Heart left ventricle (tissue), 13 donors: Measurements from ENCODE around the gene HIVEP1.

Source experiments
- CTCF ChIP-seq, 12 donors: fragments of 200-600 bp; sonication (generic) in 4 of 12; IDR thresholded peaks; one replicate each; pipeline versions ENCODE4 v1.5.0 to v1.8.0; 2018 to 2022; ENCODE audit warnings: antibody characterized with exemption in 12 of 12, mild to moderate bottlenecking in 5 of 12
- POLR2A ChIP-seq, 2 donors: fragments of 450-650 bp; IDR thresholded peaks; one replicate each; pipeline ENCODE4 v1.6.1; 2017; ENCODE audit warnings: antibody characterized with exemption in 2 of 2, mild to moderate bottlenecking in 2 of 2, moderate library complexity in 2 of 2
- donor health status: ischemic (EF 13 %, LVEDD 7.1; RV severe dilation, severe dysfunction).
- donor health status: DM: no; HTN: yes; CAD: no.
- donor health status: DM: no; HTN: no; CAD: no.
- donor health status: ischemic (EF 25% LVEDD 6.9; RV normal size, moderate dysfunction).
- donor health status: ischemic (EF 25% LVEDD 5.7; RV mildly dilated, moderate dysfunction).
- donor health status: ischemic (EF 35%, LVEDD 5.7; RV mildly dilated, moderate dysfunction).
- donor health status: nonischemic (EF 11% LVEDD 7.7; RV severe dilation, severe dysfunction).
- donor health status: DM: yes; HTN: yes; CAD: no.
- donor health status: PGD.
- donor health status: ischemic (EF 29% LVEDD 5.4; RV normal size, mild dysfunction).
- donor health status: nonischemic (EF 23%, LVEDD 6.1; RV moderate dilation, normal function).

- TF ChIP-seq CTCF (IDR thresholded peaks at IDR 0.05) (no peak), POLR2A (IDR thresholded peaks at IDR 0.05) (no peak)
These were observed 120.5 kb downstream of the HIVEP1 start for GRCh38 chr6:12132351-12133222.
